Neural cell (in vitro differentiated cells): Measurements from ENCODE around the gene EPHA2.

Source experiments
- EZH2 ChIP-seq: fragments of 200-600, 300-800 bp; shearing (Covaris generic), sonication (generic); IDR thresholded peaks from 2 replicates; pipeline ENCODE4 v1.6.1; 2014; ENCODE audit warnings: antibody characterized with exemption, low read length, borderline replicate concordance, mild to moderate bottlenecking; ENCODE audit not compliant: insufficient read depth, poor library complexity, severe bottlenecking
- TF ChIP-seq, protein P1 (sequence below): fragments of 450-650 bp; IDR thresholded peaks from 2 replicates; pipeline ENCODE4 v1.5.1; 2014; ENCODE audit warnings: antibody characterized with exemption, mild to moderate bottlenecking, moderate library complexity; ENCODE audit not compliant: poor library complexity, severe bottlenecking

GRCh38 chr1:16119926-16120325 lies 35.9 kb downstream of the EPHA2 start:
- no peak for TF ChIP-seq EZH2
- TF ChIP-seq, protein P1, sequence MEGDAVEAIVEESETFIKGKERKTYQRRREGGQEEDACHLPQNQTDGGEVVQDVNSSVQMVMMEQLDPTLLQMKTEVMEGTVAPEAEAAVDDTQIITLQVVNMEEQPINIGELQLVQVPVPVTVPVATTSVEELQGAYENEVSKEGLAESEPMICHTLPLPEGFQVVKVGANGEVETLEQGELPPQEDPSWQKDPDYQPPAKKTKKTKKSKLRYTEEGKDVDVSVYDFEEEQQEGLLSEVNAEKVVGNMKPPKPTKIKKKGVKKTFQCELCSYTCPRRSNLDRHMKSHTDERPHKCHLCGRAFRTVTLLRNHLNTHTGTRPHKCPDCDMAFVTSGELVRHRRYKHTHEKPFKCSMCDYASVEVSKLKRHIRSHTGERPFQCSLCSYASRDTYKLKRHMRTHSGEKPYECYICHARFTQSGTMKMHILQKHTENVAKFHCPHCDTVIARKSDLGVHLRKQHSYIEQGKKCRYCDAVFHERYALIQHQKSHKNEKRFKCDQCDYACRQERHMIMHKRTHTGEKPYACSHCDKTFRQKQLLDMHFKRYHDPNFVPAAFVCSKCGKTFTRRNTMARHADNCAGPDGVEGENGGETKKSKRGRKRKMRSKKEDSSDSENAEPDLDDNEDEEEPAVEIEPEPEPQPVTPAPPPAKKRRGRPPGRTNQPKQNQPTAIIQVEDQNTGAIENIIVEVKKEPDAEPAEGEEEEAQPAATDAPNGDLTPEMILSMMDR: no peak
